ENCODE data around the gene PREX1.
"Not testable (repeated sequence)": the region's sequence is repeated elsewhere in the genome, so short reads cannot be mapped to it uniquely, and the experiment has no call there.

- TF ChIP-seq POLR2A (IDR thresholded peaks at IDR 0.05; ENCODE audit: low read length); GATA1 (IDR thresholded peaks at IDR 0.05; ENCODE audit: low read depth, low read length): not testable (repeated sequence)
These were observed 41.6 kb upstream of the PREX1 start for GRCh38 chr20:48869442-48869841.

All from erythroblast (primary cell).